Measurements from ENCODE around the gene ZNF512B. TPM values are rescaled to one million over a fixed set of nuclear protein-coding genes. Genes with fewer than 3 reads are reported as not detected.

The ZNF512B gene
- total and polyA plus RNA-seq, 2 donors (not counting 1 experiment from before 2014, with no cell fraction given): 8.8 to 10.5 TPM

DNA sequence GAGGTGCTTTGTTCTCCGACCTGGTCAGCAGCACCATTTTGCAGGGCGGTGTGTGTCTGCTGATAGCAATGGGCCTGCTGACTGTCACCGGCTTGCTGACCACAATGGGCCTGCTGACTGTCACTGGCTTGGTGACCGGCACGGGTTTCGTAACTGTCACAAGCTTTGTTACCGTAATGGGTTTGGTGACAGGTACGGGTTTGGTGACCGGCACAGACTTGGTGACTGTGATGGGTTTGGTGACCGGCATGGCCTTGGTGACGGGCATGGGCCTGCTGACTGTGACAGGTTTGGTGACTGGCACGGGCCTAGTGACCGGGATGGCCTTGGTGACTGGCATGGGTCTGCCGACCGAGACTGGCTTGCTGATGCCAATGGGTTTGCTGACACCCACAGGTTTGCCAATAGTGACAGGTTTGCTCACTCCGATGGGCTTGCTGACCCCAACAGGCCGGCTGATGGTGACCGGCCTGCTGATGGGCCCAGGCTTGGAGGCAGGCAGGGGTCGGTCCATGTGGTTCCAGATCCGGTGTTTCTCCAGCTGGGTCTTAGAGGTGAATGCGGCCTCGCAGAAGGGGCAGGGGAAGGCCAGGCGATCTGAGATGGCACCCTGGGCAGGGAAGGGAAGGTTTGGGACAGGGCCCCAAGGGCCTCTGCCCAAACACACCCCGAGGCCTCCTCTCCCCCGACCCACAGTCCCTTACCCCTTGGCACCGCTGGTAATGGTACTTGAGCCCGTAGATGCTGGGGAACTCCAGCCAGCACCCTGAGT lies 3.4 kb downstream of the ZNF512B start:
- no peaks in the 10 kb centered on the region for H4K20me1 ChIP-seq (ENCODE audit: control insufficient read depth, insufficient read depth, low read length, poor library complexity, severe bottlenecking)
- no peak overlapping the region for H3K4me3 ChIP-seq (ENCODE audit: control extremely low read depth in 1 of 5, extremely low read depth in 1 of 5, insufficient read depth in 1 of 5, low read depth in 2 of 5, low read length in 4 of 5)
- peaks cover 11 to 14% of the 10 kb centered on the region in 2 donors for H3K4me1 ChIP-seq (ENCODE audit: control insufficient read depth in 2 of 2, insufficient read depth in 2 of 2, low read length in 2 of 2)
- H3K4me3 Mint-ChIP-seq: no peak overlapping the region
- intact Hi-C loops (cut with micrococcal nuclease): no loop called here
- TF ChIP-seq EZH2 (IDR thresholded peaks at IDR 0.05; ENCODE audit: borderline replicate concordance, insufficient read depth, low read depth, low read length, poor library complexity, severe bottlenecking): no peak
- TF ChIP-seq, protein P1, sequence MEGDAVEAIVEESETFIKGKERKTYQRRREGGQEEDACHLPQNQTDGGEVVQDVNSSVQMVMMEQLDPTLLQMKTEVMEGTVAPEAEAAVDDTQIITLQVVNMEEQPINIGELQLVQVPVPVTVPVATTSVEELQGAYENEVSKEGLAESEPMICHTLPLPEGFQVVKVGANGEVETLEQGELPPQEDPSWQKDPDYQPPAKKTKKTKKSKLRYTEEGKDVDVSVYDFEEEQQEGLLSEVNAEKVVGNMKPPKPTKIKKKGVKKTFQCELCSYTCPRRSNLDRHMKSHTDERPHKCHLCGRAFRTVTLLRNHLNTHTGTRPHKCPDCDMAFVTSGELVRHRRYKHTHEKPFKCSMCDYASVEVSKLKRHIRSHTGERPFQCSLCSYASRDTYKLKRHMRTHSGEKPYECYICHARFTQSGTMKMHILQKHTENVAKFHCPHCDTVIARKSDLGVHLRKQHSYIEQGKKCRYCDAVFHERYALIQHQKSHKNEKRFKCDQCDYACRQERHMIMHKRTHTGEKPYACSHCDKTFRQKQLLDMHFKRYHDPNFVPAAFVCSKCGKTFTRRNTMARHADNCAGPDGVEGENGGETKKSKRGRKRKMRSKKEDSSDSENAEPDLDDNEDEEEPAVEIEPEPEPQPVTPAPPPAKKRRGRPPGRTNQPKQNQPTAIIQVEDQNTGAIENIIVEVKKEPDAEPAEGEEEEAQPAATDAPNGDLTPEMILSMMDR (IDR thresholded peaks at IDR 0.05): no peak
- 98% methylated on average over 24 of the region's 27 CpGs for WGBS (ENCODE audit: insufficient coverage)
- no peak overlapping the region for H2AFZ ChIP-seq (ENCODE audit: insufficient read depth, low read depth, low read length, poor library complexity, severe bottlenecking)
- H3K27me3 Mint-ChIP-seq: no peaks in the 10 kb centered on the region
- CTCF ChIA-PET: no interaction called here
- peaks cover 15% of the 10 kb centered on the region for H3K4me1 Mint-ChIP-seq
- no peaks in the 10 kb centered on the region for H3K9me3 Mint-ChIP-seq (ENCODE audit: insufficient read depth)
- H3K36me3 ChIP-seq (replicated peaks in 1 of 2; ENCODE audit: control extremely low read depth in 1 of 2, control insufficient read depth in 1 of 2, extremely low read depth in 1 of 2, insufficient read depth in 2 of 2, low read length in 1 of 2): peaks cover 0 to 12% of the 10 kb centered on the region in 2 experiments
- DNase-seq: no peak
- H3K4me2 ChIP-seq (replicated peaks; ENCODE audit: low read depth, low read length, poor library complexity, severe bottlenecking): no peak overlapping the region
- H3K9ac ChIP-seq (ENCODE audit: low read length): no peak overlapping the region
- no peak overlapping the region for H3K27ac Mint-ChIP-seq
- ATAC-seq (ENCODE audit: low read depth): no peak
- H3K27ac ChIP-seq (ENCODE audit: low read length in 2 of 2): no peak overlapping the region
- H3K9me3 ChIP-seq (ENCODE audit: control extremely low read depth in 1 of 3, control insufficient read depth in 2 of 3, insufficient read depth in 1 of 3, low read length in 2 of 3): peaks cover 0 to 29% (median 0%) of the 10 kb centered on the region in 3 donors
- no peaks in the 10 kb centered on the region for H3K79me2 ChIP-seq (ENCODE audit: control insufficient read depth, insufficient read depth, low read length)
- H3K27me3 ChIP-seq (replicated peaks in 1 of 4; ENCODE audit: control extremely low read depth in 1 of 4, control insufficient read depth in 3 of 4, insufficient read depth in 4 of 4, low read length in 3 of 4): no peaks in the 10 kb centered on the region
- POLR2A ChIA-PET: no interaction called here

DNA sequence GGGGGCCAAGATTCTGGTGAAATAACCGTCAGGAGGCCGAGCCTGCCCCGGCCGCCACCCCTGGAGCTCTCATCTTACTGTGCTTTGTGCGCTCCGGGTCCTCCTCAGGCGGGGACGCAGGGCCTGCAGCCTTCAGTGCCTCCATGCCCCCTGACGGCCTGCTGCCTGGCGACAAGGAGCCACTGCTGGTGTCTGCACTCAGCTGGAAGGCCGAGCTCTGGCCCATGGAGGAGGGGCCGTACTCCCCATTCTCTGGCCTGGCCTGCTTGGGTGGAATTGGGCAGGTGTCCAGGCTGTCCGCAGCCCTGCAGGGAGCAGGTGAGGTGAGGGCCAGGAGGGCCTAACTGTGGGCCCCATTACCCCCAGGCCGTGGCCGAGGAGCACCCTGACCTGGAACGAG lies 5.3 kb downstream of the ZNF512B start:
- Mint-ChIP-seq H3K9me3 (ENCODE audit: insufficient read depth) (no peaks in the 10 kb centered on the region), H3K4me3 (no peak overlapping the region), H3K27me3 (no peaks in the 10 kb centered on the region), H3K4me1 (peaks cover 10% of the 10 kb centered on the region), H3K27ac (no peak overlapping the region)
- intact Hi-C loops (cut with micrococcal nuclease): no loop called here
- Histone ChIP-seq H3K79me2 (ENCODE audit: control insufficient read depth, insufficient read depth, low read length) (no peaks in the 10 kb centered on the region), H2AFZ (ENCODE audit: insufficient read depth, low read depth, low read length, poor library complexity, severe bottlenecking) (no peak overlapping the region), H3K36me3 (replicated peaks in 1 of 2; ENCODE audit: control extremely low read depth in 1 of 2, control insufficient read depth in 1 of 2, extremely low read depth in 1 of 2, insufficient read depth in 2 of 2, low read length in 1 of 2) (peaks cover 0 to 12% of the 10 kb centered on the region in 2 experiments), H3K4me3 (ENCODE audit: control extremely low read depth in 1 of 5, extremely low read depth in 1 of 5, insufficient read depth in 1 of 5, low read depth in 2 of 5, low read length in 4 of 5) (no peak overlapping the region), H3K4me1 (ENCODE audit: control insufficient read depth in 2 of 2, insufficient read depth in 2 of 2, low read length in 2 of 2) (peaks cover 6 to 8% of the 10 kb centered on the region in 2 donors), H3K9me3 (ENCODE audit: control extremely low read depth in 1 of 3, control insufficient read depth in 2 of 3, insufficient read depth in 1 of 3, low read length in 2 of 3) (peaks cover 0 to 29% (median 0%) of the 10 kb centered on the region in 3 donors), H3K9ac (ENCODE audit: low read length) (no peak overlapping the region), H3K27me3 (replicated peaks in 1 of 4; ENCODE audit: control extremely low read depth in 1 of 4, control insufficient read depth in 3 of 4, insufficient read depth in 4 of 4, low read length in 3 of 4) (no peaks in the 10 kb centered on the region), H4K20me1 (ENCODE audit: control insufficient read depth, insufficient read depth, low read length, poor library complexity, severe bottlenecking) (no peaks in the 10 kb centered on the region), H3K4me2 (replicated peaks; ENCODE audit: low read depth, low read length, poor library complexity, severe bottlenecking) (no peak overlapping the region), H3K27ac (ENCODE audit: low read length in 2 of 2) (no peak overlapping the region)
- DNase-seq (no peak), ATAC-seq (ENCODE audit: low read depth) (no peak)
- POLR2A ChIA-PET: no interaction called here
- CTCF ChIA-PET: interaction anchor here (0.9 kb wide), 1 partner anchor 10 kb away, joined by 5 read pairs; no protein-coding TSS in a partner anchor
- TF ChIP-seq, protein P1 (IDR thresholded peaks at IDR 0.05): no peak
- TF ChIP-seq EZH2 (IDR thresholded peaks at IDR 0.05; ENCODE audit: borderline replicate concordance, insufficient read depth, low read depth, low read length, poor library complexity, severe bottlenecking): no peak
- WGBS (ENCODE audit: insufficient coverage): 98% methylated on average over 14 of the region's 16 CpGs

All from B cell (primary cell).